Iris pigment epithelial cell (primary cell): ENCODE results near the gene KCNAB1.

Experiments
- DNase-seq: peaks from one replicate; pipeline ENCODE4 v3.0.0-alpha.2; 2011; ENCODE audit warnings: low read depth

KCNAB1 gene

GRCh38 chr3:156323466-156323865, 203.1 kb downstream of the KCNAB1 start:
- DNase-seq, result peak; percentile 37

- DNase-seq, result no peak
These were observed 210.0 kb downstream of the KCNAB1 start for GRCh38 chr3:156330415-156330814.

- no peak for DNase-seq
These were observed 211.9 kb downstream of the KCNAB1 start for GRCh38 chr3:156332304-156332703.

GRCh38 chr3:156334841-156335545, 214.6 kb downstream of the KCNAB1 start:
- no peak for DNase-seq

GRCh38 chr3:156339491-156339890, 219.1 kb downstream of the KCNAB1 start:
- no peak for DNase-seq

- DNase-seq, result no peak
These were observed 221.0 kb downstream of the KCNAB1 start for GRCh38 chr3:156341332-156341731.

GRCh38 chr3:156341831-156342416, 221.5 kb downstream of the KCNAB1 start:
- no peak for DNase-seq

GRCh38 chr3:156344215-156344614, 223.8 kb downstream of the KCNAB1 start:
- no peak for DNase-seq

GRCh38 chr3:156349111-156349510, 228.7 kb downstream of the KCNAB1 start:
- DNase-seq, result no peak

- DNase-seq, result no peak
These were observed 229.6 kb downstream of the KCNAB1 start for GRCh38 chr3:156349978-156350377.

GRCh38 chr3:156350781-156351180, 230.4 kb downstream of the KCNAB1 start:
- DNase-seq, result no peak

GRCh38 chr3:156351783-156352182, 231.4 kb downstream of the KCNAB1 start:
- DNase-seq, result no peak

- no peak for DNase-seq
These were observed 232.3 kb downstream of the KCNAB1 start for GRCh38 chr3:156352728-156353127.

GRCh38 chr3:156353563-156353962, 233.2 kb downstream of the KCNAB1 start:
- no peak for DNase-seq

GRCh38 chr3:156356537-156357363, 236.4 kb downstream of the KCNAB1 start:
- DNase-seq, result no peak

- DNase-seq, result no peak
These were observed 237.9 kb downstream of the KCNAB1 start for GRCh38 chr3:156358232-156358631.

GRCh38 chr3:156359368-156359767, 239.0 kb downstream of the KCNAB1 start:
- DNase-seq, result no peak

- DNase-seq, result no peak
These were observed 239.7 kb downstream of the KCNAB1 start for GRCh38 chr3:156360083-156360482.

GRCh38 chr3:156360963-156361362, 240.6 kb downstream of the KCNAB1 start:
- no peak for DNase-seq

- no peak for DNase-seq
These were observed 246.2 kb downstream of the KCNAB1 start for GRCh38 chr3:156366559-156366958.

GRCh38 chr3:156368189-156368588, 247.8 kb downstream of the KCNAB1 start:
- no peak for DNase-seq

- no peak for DNase-seq
These were observed 251.3 kb downstream of the KCNAB1 start for GRCh38 chr3:156371701-156372100.

- no peak for DNase-seq
These were observed 252.7 kb downstream of the KCNAB1 start for GRCh38 chr3:156373095-156373494.
